ENCODE data around the gene BCL7B.
"Not testable (repeated sequence)": the region's sequence is repeated elsewhere in the genome, so short reads cannot be mapped to it uniquely, and the experiment has no call there.

Gene BCL7B

DNA sequence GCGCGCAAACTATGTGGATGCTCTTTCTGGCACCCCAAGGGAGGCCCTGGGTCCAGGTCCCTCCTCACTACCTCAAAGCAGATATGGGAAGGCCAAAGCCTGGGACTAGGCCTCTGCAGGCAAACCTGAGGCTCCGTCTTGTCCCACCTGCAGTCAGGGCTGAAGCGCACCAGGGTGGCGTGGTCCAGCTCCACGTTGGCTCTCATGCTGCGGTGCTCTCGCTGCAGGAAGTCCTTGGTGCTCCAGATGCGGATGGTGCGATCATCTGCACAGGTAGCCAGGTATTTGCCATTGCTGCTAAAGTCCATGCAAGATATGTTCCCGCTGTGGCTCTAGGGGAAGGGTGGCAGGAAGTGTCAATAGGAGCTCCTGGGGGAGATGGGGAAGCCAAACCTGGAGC, 16.3 kb upstream of the BCL7B start:
- DNase-seq = no peak

DNA sequence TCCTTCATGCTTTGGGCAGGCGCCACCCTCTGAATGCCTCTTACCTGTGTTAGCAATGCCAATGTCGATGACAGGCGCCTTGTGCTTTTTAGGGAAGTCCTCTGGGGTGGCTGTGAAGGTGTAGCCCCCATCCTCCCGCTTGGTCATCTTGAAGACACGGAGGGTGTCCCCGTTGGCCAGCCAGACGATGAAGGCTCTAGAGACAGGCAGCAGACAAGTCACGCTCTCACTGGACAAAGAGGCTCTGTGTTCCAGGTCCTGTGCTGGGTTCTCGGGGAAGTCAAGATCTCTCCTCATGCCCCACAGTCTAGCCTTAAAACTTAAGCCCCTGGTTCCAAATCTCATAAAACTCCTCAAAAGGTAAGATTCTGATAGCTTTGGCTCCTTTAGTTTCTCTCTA, 15.8 kb upstream of the BCL7B start:
- no peak for DNase-seq

DNA sequence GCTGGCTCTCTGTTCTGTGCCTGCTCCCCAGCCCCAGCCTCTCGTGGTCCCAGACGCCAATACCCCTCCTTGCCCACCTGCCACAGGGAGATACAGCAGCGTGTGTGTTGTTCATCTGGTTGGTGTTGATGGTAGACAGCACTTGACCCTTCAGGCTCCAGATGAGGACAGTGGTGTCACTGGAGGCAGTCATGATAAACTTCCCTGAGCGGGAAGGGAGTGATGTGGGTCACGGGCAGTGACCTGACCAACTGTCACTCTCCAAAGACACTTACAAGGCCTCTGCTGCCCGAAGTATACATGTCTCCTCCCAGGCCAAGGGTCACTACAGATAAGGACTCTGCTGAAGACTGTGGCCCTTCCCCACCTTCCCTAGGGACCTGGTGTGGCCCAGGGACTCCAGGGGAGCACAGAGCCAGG, 15.3 kb upstream of the BCL7B start:
- no peak for DNase-seq

DNA sequence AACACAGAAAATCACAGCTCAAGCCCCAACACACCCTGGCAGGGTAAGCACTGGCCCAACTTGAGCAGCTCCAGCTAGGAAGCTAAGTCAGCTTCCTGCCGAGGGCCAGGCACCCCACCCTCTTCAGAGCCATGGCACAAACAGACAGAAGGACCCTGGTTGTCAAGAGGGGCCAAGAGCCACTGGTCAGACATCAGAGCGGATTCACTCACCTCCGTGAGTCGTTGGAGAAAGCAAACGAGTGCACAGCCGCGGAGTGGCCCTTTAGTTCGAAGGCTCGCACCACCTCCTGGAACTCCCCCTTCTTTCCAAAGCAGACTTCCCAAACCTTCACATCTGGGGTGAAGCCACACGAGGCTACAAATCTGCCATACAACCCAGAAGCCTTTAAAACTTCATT, 13.5 kb upstream of the BCL7B start:
- no peak for DNase-seq

DNA sequence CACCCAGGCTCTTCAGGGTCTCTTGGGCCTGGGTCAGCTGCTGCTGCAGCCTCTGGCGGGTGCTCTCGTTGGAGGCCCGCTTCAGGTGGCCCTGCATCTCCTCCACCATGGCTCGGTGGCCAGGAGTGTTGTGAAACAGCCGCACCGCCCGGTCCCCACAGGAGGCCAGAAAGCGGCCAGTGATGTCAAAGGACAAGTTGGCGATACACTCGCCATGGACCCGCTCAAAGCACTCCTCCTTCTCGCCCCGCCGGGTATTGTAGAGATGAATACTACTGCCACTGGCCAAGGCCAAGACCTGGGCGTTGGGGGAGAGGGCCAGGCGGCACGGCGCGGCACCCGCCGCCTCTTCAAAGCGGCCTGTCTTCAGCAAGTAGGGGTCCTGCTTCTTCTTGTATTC, 13.0 kb upstream of the BCL7B start:
- no peak for DNase-seq

DNA sequence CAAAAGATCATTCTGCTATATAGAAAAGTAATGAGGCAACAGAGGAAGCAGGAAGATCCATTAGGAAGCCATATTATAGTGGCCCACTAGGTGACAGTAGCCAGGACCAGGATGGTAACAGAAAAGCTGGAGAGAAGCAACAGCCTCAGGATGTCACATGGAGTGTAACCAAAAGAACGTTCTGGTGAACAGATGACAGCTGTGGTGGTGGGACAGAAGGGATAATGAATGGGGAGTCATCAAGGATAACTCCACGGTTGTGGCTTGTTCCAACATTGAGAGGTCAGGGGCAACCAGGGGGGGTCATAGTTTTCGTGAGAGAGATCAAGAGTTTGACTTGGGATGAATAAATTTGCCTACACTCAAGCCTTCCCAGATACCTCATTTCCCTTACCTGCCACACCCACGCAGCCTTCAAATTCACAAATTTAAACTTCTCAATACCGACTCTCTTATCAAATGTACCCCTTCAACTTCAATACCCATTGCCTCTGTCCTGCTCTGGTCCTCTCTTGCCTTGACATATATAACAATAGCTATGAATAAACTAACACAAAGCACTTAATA, 11.6 kb upstream of the BCL7B start:
- DNase-seq = no peak

DNA sequence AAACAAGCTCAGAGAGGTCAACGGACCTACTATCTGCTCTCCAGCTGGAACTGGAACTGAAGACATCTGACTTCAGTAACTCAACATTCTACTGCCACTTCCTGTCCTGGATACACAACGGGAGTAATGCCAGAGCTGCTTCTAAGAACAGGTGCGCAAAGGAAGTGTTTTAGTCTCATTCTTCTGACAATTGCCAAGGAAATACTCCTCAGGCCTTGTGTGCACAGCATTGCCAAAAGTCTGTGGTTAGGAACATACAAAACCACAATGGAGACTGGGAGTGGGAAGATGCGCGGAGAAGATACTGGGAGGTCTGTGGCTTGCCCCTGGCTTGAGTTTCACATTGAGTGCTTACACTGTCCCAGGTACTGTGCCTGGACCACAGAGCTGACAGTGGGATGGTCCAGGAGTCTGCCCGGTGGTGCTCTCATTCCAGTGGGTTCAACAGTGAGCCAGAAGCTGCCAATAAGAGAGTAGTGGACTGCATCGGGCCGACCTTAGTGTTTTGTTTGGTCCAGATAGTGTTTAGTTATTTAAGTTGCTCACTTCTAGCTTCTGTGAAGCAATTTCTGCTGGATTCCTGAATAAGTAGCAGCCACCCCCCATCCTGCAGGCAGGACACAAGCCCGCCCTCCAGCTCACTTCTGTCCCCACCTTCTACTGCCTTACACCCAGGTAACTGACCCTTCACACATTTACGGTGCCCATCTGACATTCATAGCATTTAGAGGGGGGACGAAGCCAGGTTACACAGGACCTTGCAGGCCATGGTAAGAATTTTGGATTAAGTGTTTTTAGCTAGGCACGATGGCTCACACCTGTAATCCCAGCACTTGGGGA, 10.6 kb upstream of the BCL7B start:
- no peak for DNase-seq

DNA sequence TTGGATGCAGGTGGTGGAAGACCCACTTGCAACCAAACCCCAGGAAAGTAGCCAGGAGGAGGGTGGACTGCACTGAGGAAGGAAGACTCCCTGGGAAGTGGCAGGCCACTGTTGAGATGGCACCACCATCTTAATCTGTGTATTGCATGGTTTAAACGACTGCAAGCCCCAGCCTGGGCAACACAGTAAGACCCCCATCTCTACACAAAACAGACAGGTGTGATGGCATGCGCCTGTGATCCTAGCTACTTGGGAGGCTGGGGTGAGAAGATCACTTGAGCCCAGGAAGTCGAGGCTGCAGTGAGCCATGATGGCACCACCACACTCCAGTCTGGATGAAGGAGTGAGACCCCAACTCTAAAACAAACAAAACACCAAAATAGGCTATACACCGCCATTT, 9.7 kb upstream of the BCL7B start:
- DNase-seq = no peak

DNA sequence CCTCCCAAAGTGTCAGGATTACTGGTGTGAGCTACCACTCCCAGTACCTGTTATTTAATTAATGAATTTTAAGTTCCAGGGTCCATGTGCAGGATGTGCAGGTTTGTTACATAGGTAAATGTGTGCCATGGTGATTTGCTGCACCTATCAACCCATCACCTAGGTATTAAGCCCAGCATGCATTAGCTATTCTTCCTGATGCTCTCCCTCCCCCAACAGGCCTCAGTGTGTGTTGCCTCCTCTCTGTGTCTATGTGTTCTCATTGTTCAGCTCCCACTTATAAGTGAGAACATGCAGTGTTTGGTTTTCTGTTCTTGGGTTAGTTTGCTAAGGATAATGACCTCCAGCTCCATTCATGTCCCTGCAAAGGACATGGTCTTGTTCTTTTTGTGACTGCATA, 8.9 kb upstream of the BCL7B start:
- DNase-seq = not testable (repeated sequence)

DNA sequence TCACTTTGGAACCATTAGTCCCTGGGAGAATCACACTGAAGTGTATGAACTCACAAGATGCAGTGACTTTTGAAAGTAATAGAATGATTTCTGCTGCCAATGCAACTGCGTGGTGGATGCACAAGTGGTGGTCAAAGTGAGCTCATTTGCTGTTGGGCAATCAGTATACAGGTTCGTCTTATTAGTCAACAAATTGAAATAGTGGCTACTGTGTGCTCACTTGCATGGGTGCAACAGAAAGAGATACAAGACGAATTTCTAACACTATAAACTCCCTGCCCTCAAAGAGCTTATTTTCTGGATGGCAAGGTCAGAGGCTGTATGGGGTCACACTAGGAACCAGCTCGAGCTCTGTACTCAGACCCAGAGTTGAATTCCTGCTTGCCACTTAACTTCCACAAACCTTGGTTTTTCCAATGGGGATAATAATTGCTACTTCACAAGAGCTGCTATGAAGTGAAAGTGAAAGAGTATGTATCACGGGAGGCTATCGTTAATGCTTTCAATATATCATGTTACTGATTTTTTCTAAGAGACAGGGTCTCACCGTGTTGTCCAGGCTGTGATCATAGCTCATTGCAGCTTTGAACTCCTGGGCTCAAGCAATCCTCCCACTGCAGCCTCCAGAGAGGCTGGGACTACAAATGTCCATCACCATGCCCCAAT, 8.3 kb upstream of the BCL7B start:
- DNase-seq = no peak

DNA sequence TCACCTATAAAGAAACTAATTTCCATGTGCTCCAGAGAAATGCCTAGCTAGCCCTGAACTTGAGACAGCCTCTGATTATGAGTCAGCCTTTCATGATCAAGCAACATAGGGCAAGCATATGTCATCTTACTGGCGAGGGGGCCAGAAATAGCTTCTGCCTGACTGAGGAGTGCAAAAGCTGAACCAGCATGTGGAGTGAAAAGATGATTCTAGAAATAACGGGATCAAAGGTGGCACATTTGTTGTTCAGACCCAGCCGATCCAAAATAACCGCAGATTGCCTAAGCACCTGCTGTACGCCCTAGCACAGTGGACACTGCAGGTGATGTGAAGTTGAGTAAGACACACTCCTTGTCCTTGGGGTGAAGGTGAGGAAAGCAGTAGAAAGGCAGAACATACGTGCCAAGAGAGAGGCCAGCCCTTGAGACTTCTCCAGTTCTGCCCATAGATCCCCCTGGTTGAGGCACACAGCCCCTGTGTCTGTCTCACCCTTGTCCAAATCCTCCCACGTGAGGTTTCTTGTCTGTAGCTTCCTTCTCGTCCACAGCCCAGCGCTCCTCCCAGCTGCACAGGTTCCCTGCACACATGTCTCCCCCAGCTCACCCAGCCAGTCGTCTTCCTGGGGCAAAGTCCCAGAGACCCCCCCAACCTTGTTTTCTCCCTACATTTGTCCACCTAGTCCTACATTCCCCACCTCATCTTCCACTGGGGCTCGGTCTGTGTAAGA, 2.8 kb upstream of the BCL7B start:
- DNase-seq = no peak

DNA sequence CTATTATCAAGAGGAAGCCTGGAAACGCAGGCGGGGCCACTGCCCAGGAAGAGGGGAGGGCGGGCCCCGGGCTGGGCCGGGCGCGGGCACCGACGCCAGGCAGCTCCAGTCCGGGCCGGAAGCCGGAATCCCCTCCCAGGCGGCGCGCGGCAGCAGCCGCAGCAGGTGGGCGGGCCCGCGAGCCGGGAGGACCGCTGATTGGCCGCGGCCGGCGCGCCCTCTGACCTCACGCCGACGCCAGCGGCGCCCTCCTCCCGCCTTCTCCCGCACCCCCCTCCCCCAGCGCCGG, 438 bp downstream of the BCL7B start:
- no peak for DNase-seq

DNA sequence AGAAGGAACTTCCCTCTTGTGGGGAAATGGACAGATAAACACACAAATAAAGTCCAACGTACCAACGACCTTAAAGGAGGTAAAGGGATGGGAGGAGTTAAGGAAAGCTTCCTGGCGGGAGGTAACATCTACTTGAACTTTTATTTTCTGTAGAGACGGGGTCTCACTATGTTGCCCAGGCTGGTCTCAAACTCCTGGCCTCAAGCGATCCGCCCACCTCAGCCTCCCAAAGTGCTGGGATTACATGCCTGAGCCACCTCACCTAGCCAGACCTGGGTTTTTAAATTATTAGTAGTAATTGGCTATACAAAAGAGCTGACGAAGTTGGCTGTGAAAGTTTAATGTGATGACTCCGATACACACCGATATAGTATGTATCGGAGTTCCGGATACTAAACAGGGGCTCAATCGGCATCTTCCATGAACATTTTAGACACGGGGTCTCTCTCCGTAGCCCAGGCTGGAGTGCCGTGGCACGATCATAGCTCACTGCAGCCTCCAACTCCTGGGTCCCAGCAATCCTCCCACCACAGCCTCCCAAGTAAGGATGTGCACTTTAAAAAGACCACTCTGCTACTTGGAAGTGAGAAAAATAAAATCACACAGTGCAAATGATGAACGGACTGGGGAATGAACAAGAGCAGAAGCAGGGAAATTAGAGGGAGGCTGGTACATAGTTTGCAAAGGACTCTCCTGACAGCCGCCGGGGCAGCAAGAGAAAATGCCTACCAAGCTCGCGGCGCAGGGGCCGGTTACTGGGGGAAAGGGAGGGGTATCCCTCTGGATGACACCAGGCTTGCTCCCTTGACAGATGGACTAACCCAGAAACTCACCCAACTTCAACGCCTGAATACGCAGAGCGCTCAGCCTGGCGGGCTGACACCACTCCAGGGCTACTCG, 1.0 kb downstream of the BCL7B start:
- DNase-seq = no peak

DNA sequence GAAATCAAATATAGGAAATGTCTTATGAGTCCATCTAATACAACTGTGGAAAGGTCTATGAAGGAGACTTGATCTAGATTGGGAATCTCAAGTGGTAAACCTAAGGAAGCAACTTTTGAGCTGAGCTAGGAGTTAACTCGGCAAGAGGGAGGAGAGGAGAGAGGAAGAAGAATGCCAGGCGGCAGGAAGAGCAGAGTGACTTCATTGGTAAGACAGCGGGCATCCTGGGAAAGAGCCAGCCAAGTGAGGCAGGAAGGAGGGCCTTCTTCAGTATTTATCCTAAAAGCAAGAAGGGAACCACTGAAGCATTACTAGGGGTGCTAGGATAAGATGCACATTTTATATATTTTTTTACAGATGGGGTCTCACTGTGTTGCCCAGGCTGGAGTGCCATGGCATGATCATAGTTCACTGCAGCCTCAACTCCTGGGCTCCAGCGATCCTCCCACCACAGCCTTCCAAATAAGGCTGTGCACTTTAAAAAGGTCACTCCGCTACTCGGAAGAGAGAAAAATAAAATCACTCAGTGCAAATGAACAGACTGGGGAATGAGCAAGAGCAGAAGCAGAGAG, 2.0 kb downstream of the BCL7B start:
- DNase-seq = no peak

DNA sequence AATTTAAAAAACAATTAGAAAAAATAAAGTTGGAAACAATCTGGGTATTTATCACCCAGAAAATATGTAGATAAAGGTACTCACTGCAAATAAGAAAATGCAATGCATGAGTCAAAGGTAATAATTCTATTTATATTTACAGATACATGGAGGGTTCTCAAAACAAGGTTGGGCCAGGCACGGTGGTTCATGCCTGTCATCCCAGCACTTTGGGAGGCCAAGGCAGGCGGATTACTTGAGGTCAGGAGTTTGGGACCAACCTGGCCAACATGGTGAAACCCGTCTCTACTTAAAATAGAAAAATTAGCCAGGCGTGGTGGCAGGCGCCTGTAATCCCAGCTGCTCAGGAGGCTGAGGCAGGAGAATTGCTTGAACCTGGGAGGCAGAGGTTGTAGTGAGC, 7.4 kb downstream of the BCL7B start:
- DNase-seq = not testable (repeated sequence)

DNA sequence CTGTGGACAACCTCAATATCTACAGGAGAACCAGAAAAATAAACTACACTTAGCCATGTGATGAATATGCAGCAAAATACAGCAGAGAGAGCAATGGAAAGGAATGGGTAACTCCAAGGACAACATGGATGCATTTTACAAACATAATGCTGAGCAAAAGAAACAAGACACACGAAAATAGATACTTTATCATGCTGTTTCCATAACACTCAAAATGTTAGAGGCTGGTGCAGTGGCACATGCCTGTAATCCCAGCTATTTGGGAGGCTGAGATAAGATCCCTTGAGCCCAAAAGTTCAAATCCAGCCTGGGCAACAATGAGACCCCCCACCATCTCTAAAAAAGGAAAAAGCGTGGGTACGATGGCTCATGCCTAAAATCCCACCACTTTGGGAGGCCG, 8.3 kb downstream of the BCL7B start:
- DNase-seq = no peak

DNA sequence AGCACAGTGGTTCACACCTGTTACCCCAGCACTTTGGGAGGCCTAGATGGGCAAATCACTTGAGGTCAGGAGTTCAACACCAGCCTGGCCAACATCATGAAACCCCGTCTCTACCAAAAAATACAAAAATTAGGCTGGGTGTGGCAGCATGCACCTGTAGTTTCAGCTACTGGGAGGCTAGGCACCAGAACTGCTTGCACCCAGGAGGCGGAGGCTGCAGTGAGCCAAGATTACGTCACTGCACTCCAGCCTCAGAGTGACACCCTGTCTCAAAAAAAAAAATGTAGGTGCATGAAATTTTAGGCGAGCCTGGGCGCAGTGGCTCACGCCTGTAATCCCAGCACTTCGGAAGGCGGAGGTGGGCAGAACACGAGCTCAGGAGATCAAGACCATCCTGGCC, 9.6 kb downstream of the BCL7B start:
- no peak for DNase-seq

DNA sequence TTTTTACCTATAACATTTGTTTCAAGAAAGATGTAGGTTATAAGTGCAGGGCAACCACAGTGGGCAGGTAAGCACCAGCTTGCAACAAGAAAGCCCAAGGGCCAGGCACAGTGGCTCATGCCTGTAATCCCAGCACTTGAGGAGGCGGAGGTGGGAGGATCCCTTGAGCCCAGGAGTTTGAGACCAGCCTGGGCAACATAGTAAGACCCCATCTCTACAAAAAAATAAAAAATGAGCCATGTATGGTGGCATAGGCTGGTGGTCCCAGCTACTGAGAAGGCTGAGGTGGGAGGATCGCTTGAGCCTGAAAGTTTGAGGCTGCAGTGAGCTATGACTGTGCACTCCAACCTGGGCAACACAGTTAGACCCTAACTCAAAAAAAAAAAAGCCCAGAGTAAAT, 12.8 kb downstream of the BCL7B start:
- DNase-seq = no peak

DNA sequence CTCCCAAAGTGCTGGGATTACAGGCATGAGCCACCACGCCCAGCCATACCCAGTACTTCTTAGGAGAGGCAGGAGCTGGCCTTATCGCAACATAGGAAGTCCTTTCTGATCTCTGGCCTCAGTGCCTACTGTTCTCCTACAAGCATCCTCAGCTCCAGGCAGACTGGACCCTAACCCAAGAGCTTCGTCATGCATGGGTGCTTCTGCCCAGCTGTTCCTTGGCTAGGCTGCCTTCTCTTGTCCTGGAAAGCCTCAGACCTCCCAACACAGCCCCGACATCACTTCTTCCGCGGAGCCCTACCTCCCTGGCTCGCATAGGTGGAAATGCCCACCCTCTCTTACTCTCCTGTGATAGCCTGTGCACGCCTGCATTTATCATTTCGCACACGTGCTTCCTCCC, 15.8 kb downstream of the BCL7B start:
- DNase-seq = no peak

DNA sequence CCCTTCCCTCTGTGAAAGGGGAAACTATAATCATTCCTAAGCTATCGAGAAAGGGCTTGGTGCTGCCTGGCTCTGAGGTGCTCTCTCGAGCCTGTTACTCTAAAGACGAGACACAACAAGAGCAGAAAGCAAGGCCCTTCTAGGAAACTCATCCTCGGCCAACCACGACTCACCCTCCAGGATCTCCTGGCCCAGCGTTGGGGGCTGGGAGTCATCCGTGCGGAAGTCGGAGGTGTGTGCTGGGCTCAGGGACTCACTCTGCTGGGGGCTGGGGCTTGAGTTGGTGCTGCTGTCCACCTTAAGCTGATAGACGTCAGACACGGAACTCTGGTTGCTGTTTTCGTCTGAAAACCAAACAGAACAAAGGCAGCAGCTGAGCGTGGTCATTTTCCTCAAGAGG, 17.8 kb downstream of the BCL7B start:
- no peak for DNase-seq

DNA sequence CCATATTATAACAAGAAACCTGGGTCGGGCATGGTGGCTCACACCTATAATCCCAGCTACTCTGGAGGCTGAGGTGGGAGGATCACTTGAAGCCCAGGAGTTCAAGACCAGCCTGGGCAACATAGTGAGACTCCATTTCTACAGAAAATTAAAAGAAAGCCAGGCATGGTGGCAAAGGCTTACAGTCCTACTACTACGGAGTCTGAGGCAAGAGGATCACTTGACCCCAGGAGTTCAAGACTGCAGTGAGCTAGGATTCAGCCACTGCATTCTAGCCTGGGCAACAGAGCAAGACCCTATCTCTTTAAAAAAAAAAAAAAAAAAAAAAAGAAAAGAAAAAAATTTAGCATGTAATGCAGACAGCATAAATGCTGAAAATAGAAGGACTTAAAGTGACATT, 19.0 kb downstream of the BCL7B start:
- not testable (repeated sequence) for DNase-seq

DNA sequence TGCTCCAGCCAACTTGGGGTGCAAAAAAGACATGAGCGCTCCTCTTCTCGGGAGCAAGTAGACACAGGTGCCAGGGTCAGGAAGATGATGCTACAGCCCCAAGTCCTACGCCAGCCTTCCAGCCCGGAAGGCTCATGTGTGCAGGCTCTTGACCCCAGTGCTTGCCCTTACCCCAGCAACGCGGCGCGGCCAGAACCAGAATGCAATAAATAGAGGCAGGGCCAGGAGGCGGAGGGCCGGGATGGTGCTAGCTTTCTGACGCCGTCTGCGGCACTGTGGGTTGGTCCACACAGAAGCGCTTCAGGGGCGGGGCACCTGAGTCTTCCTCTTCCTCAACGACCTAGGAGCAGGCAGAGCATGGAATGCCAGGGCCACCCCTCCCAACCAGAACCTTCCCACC, 20.4 kb downstream of the BCL7B start:
- DNase-seq = no peak

Data from right kidney (tissue), 1 donor.